Endothelial cell (in vitro differentiated cells): ENCODE results near the gene ENTR1. TPM values are rescaled to one million over a fixed set of nuclear protein-coding genes. Genes with fewer than 3 reads are reported as not detected.

Experiments
- DNase-seq: peaks from one replicate; pipeline ENCODE4 v3.0.0; 2021; ENCODE audit warnings: low spot score
- H3K27ac Mint-ChIP-seq: one replicate; pipeline ENCODE4 v1.8.0; 2021; ENCODE audit warnings: mixed read lengths, inconsistent platforms; ENCODE audit not compliant: unreplicated experiment
- H3K27me3 Mint-ChIP-seq: one replicate; pipeline ENCODE4 v1.8.0; 2021; ENCODE audit warnings: mild to moderate bottlenecking, moderate library complexity, mixed read lengths, inconsistent platforms; ENCODE audit not compliant: unreplicated experiment
- H3K36me3 Mint-ChIP-seq: one replicate; pipeline ENCODE4 v1.8.0; 2021; ENCODE audit warnings: mild to moderate bottlenecking, low read depth, mixed read lengths, inconsistent platforms; ENCODE audit not compliant: unreplicated experiment
- H3K4me1 Mint-ChIP-seq: one replicate; pipeline ENCODE4 v1.8.0; 2021; ENCODE audit warnings: mild to moderate bottlenecking, mixed read lengths, inconsistent platforms; ENCODE audit not compliant: unreplicated experiment
- H3K4me3 Mint-ChIP-seq: one replicate; pipeline ENCODE4 v1.8.0; 2021; ENCODE audit warnings: mild to moderate bottlenecking, mixed read lengths, inconsistent platforms; ENCODE audit not compliant: unreplicated experiment
- H3K9me3 Mint-ChIP-seq: one replicate; pipeline ENCODE4 v1.8.0; 2021; ENCODE audit warnings: mixed read lengths, inconsistent platforms; ENCODE audit not compliant: unreplicated experiment
- CTCF ChIP-seq: fragments of 200-600 bp; sonication (generic); IDR thresholded peaks from one replicate; pipeline ENCODE4 v1.5.0; 2021; ENCODE audit warnings: antibody characterized with exemption; ENCODE audit not compliant: unreplicated experiment
- total RNA-seq: library from RNA; stranded (reverse); fragmentation: NEBNext Ultra II Directional; extraction: Animal tissue kit (Norgen Biotek cat#: 25700); gene quantifications from one replicate; pipeline ENCODE4 v1.2.1, GENCODE V29; 2021; ENCODE audit not compliant: unreplicated experiment

ENTR1 gene
- total RNA-seq, 1 donor from 2014 or later = 45.0 TPM

- Mint-ChIP-seq H3K27me3 (peaks cover 10% of the 10 kb centered on the region), H3K9me3 (no peaks in the 10 kb centered on the region), H3K4me3 (peak within 1 kb of the TSS; percentile 87), H3K36me3 (peaks cover 6% of the 10 kb centered on the region), H3K27ac (peak within 1 kb of the TSS; percentile 52), H3K4me1 (no peaks in the 10 kb centered on the region)
- DNase-seq = peak; percentile 96
- peak; percentile 99 for TF ChIP-seq CTCF
Observed at GRCh38 chr9:136363106-136363948, 47.1 kb downstream of the ENTR1 start, which contains the start of gene DNLZ. TSS of gene DNLZ (minus strand) at chr9:136363744. CDS start at chr9:136363714, 30 bp downstream.

GRCh38 chr9:136362450-136362784, 48.0 kb downstream of the ENTR1 start:
- Mint-ChIP-seq H3K27me3 (peaks cover 6% of the 10 kb centered on the region), H3K4me1 (no peaks in the 10 kb centered on the region), H3K9me3 (no peaks in the 10 kb centered on the region), H3K4me3 (peak overlapping the region; percentile 87), H3K27ac (peak overlapping the region; percentile 52), H3K36me3 (peaks cover 6% of the 10 kb centered on the region)
- no peak for TF ChIP-seq CTCF
- DNase-seq = no peak

- Mint-ChIP-seq H3K27me3 (peaks cover 6% of the 10 kb centered on the region), H3K9me3 (no peaks in the 10 kb centered on the region), H3K36me3 (peaks cover 6% of the 10 kb centered on the region), H3K27ac (no peak overlapping the region), H3K4me1 (no peaks in the 10 kb centered on the region), H3K4me3 (no peak overlapping the region)
- TF ChIP-seq CTCF = no peak
- DNase-seq = no peak
Observed at GRCh38 chr9:136361754-136362449, 48.5 kb downstream of the ENTR1 start.

- peaks cover 6% of the 10 kb centered on the region for H3K27me3 Mint-ChIP-seq
- no peaks in the 10 kb centered on the region for H3K4me1 Mint-ChIP-seq
- H3K4me3 Mint-ChIP-seq = no peak overlapping the region
- no peak overlapping the region for H3K27ac Mint-ChIP-seq
- DNase-seq = no peak
- peaks cover 6% of the 10 kb centered on the region for H3K36me3 Mint-ChIP-seq
- TF ChIP-seq CTCF = no peak
- H3K9me3 Mint-ChIP-seq = no peaks in the 10 kb centered on the region
Observed at GRCh38 chr9:136361047-136361753, 49.2 kb downstream of the ENTR1 start.
